Ovary (tissue), 3 donors: Measurements from ENCODE around the gene TBX1.

ENCODE experiments used
- CTCF ChIP-seq, 3 donors: fragments of 450-650 bp in 2 of 3; fragments of 200-600 bp in 1 of 3; IDR thresholded peaks; one replicate each; pipeline versions ENCODE4 v1.5.1 to v1.8.0; 2016 to 2022; ENCODE audit warnings: antibody characterized with exemption in 3 of 3, mild to moderate bottlenecking in 1 of 3
- EP300 ChIP-seq: sonication (generic); formaldehyde crosslinking; IDR thresholded peaks from one replicate; pipeline ENCODE4 v1.6.1; 2017; ENCODE audit warnings: antibody characterized with exemption
- donor health status: DM: no; HTN: no; CAD: no.

- no peak for TF ChIP-seq CTCF (IDR thresholded peaks at IDR 0.05)
- no peak for TF ChIP-seq EP300
Measured at GRCh38 chr22:19775496-19776325, 15.1 kb downstream of the TBX1 start.
